ENCODE results near the gene TTC29.

GRCh38 chr4:146883070-146883469, 62.6 kb downstream of the TTC29 start:
- TF ChIP-seq, protein P1, sequence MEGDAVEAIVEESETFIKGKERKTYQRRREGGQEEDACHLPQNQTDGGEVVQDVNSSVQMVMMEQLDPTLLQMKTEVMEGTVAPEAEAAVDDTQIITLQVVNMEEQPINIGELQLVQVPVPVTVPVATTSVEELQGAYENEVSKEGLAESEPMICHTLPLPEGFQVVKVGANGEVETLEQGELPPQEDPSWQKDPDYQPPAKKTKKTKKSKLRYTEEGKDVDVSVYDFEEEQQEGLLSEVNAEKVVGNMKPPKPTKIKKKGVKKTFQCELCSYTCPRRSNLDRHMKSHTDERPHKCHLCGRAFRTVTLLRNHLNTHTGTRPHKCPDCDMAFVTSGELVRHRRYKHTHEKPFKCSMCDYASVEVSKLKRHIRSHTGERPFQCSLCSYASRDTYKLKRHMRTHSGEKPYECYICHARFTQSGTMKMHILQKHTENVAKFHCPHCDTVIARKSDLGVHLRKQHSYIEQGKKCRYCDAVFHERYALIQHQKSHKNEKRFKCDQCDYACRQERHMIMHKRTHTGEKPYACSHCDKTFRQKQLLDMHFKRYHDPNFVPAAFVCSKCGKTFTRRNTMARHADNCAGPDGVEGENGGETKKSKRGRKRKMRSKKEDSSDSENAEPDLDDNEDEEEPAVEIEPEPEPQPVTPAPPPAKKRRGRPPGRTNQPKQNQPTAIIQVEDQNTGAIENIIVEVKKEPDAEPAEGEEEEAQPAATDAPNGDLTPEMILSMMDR (IDR thresholded peaks at IDR 0.05): no peak
- no peak for TF ChIP-seq POLR2A (IDR thresholded peaks at IDR 0.05)

Measured in esophagus squamous epithelium (tissue), 4 donors.